ENCODE measurements around the gene ADCY5. TPM values are rescaled to one million over a fixed set of nuclear protein-coding genes. Genes with fewer than 3 reads are reported as not detected.

ADCY5 gene
- total RNA-seq, 1 experiment from 2014 or later = 1.4 TPM

DNA sequence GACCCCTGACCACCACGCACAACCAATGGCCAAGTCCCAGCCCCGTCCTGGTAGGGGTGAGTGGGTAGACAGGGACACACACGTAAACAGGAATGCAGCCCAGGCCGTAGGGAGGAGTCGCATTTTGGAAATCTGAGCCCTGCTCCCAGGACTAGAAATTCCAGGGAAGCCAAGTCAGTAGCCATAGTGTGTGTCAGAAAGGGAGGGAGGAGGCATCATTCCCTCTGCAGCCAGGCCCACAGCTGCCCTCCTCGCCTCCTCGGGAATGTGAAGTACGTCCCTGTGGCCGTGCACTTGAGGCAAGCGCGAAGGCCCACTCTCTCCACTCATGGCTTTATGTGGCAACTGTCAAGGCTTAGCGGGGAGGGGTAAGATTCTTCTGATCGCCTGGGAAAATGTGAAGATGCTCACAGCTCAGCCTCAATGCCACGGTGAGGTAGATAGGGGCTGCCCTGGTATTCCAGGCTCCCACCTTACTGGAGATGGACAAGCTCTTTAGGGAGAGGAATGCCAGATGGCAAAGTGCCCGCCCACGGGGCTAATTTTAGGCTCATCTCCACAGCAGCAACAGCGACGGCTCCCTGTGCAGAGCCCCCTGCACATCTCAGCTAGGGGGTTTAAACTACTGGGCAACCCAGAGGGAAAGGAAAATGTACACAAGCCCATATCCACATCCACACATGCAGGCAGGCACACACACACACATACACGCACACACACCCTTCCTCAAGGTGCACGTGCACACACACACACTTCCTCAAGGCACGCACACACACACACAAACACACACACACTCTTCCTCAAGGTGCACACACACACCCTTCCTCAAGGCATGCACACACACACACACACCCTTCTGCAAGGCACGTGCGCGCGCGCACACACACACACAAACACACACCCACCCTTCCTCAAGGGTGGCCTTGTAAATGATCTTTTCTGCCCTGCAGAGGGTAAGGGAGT, 65.5 kb downstream of the ADCY5 start:
- in situ Hi-C loops (cut with HindIII; ENCODE audit: low pct_unique_long_range_greater_than_20kb, low sequenced_read_pairs) (no loop called here), intact Hi-C loops (cut with micrococcal nuclease; ENCODE audit: unreplicated experiment) (no loop called here)
- no peaks in the 10 kb centered on the region; the same call in 1 of the 2 replicates for H3K27me3 ChIP-seq (ENCODE audit: control insufficient read depth, insufficient read depth, low read length)
- no TSS peak for BruUV-seq (replicated peaks)
- TF ChIP-seq, protein P1, sequence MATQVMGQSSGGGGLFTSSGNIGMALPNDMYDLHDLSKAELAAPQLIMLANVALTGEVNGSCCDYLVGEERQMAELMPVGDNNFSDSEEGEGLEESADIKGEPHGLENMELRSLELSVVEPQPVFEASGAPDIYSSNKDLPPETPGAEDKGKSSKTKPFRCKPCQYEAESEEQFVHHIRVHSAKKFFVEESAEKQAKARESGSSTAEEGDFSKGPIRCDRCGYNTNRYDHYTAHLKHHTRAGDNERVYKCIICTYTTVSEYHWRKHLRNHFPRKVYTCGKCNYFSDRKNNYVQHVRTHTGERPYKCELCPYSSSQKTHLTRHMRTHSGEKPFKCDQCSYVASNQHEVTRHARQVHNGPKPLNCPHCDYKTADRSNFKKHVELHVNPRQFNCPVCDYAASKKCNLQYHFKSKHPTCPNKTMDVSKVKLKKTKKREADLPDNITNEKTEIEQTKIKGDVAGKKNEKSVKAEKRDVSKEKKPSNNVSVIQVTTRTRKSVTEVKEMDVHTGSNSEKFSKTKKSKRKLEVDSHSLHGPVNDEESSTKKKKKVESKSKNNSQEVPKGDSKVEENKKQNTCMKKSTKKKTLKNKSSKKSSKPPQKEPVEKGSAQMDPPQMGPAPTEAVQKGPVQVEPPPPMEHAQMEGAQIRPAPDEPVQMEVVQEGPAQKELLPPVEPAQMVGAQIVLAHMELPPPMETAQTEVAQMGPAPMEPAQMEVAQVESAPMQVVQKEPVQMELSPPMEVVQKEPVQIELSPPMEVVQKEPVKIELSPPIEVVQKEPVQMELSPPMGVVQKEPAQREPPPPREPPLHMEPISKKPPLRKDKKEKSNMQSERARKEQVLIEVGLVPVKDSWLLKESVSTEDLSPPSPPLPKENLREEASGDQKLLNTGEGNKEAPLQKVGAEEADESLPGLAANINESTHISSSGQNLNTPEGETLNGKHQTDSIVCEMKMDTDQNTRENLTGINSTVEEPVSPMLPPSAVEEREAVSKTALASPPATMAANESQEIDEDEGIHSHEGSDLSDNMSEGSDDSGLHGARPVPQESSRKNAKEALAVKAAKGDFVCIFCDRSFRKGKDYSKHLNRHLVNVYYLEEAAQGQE (IDR thresholded peaks at IDR 0.05; ENCODE audit: insufficient read depth in 1 of 2, low read depth in 2 of 2, low read length in 1 of 2) = no peak
- no peak for TF ChIP-seq SIN3A (IDR thresholded peaks at IDR 0.05; ENCODE audit: borderline replicate concordance, insufficient read depth, low read depth, low read length)
- no peak for TF ChIP-seq POLR2AphosphoS5 (IDR thresholded peaks at IDR 0.05; ENCODE audit: low read depth, low read length)
- TF ChIP-seq TCF7L2 (IDR thresholded peaks at IDR 0.05; ENCODE audit: low read depth, low read length) = no peak
- TF ChIP-seq, protein P2, sequence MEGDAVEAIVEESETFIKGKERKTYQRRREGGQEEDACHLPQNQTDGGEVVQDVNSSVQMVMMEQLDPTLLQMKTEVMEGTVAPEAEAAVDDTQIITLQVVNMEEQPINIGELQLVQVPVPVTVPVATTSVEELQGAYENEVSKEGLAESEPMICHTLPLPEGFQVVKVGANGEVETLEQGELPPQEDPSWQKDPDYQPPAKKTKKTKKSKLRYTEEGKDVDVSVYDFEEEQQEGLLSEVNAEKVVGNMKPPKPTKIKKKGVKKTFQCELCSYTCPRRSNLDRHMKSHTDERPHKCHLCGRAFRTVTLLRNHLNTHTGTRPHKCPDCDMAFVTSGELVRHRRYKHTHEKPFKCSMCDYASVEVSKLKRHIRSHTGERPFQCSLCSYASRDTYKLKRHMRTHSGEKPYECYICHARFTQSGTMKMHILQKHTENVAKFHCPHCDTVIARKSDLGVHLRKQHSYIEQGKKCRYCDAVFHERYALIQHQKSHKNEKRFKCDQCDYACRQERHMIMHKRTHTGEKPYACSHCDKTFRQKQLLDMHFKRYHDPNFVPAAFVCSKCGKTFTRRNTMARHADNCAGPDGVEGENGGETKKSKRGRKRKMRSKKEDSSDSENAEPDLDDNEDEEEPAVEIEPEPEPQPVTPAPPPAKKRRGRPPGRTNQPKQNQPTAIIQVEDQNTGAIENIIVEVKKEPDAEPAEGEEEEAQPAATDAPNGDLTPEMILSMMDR (IDR thresholded peaks at IDR 0.05) = no peak
- H3K4me1 ChIP-seq (ENCODE audit: control insufficient read depth, insufficient read depth, low read length) = peaks cover 7% of the 10 kb centered on the region
- no peak overlapping the region for H3K4me3 ChIP-seq (ENCODE audit: low read depth in 2 of 2, low read length in 2 of 2)
- CTCF ChIA-PET = no interaction called here
- POLR2A ChIA-PET = no interaction called here
- H3K36me3 ChIP-seq (ENCODE audit: control insufficient read depth, insufficient read depth, low read length) = no peaks in the 10 kb centered on the region
- DNase-seq (ENCODE audit: low read depth, low spot score) (no peak), ATAC-seq (no peak)
- H3K9me3 ChIP-seq (ENCODE audit: control insufficient read depth, insufficient read depth, low read depth, low read length) = no peaks in the 10 kb centered on the region
- H3K27ac ChIP-seq (ENCODE audit: low read length) = no peak overlapping the region

DNA sequence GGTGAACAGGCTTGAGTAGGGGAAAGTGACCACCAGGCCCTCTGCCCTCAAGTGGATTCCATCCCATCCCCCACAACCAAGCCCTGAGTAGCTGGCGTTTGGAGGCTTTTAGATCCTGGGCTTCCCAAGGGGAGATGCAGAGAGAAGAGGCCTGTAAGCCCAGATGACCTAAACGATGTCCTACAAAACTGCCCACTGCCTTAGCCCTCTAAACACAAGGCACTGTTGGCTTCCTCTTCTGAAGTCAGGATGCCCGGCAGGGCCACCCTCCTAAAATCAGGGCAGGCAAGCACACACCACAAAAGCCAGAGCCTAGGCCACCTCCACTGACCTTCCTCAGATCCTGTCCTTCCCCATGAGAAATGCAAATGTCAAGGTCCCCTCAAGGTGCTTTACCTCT, 68.6 kb downstream of the ADCY5 start:
- Histone ChIP-seq H3K27ac (ENCODE audit: low read length) (no peak overlapping the region), H3K4me3 (ENCODE audit: low read depth in 2 of 2, low read length in 2 of 2) (no peak overlapping the region), H3K27me3 (ENCODE audit: control insufficient read depth, insufficient read depth, low read length) (no peaks in the 10 kb centered on the region; the same call in 1 of the 2 replicates), H3K9me3 (ENCODE audit: control insufficient read depth, insufficient read depth, low read depth, low read length) (no peaks in the 10 kb centered on the region), H3K4me1 (ENCODE audit: control insufficient read depth, insufficient read depth, low read length) (no peaks in the 10 kb centered on the region; the same call in 1 of the 2 replicates), H3K36me3 (ENCODE audit: control insufficient read depth, insufficient read depth, low read length) (no peaks in the 10 kb centered on the region)
- POLR2A ChIA-PET = no interaction called here
- ATAC-seq (no peak), DNase-seq (ENCODE audit: low read depth, low spot score) (no peak)
- in situ Hi-C loops (cut with HindIII; ENCODE audit: low pct_unique_long_range_greater_than_20kb, low sequenced_read_pairs) (no loop called here), intact Hi-C loops (cut with micrococcal nuclease; ENCODE audit: unreplicated experiment) (no loop called here)
- TF ChIP-seq POLR2AphosphoS5 (IDR thresholded peaks at IDR 0.05; ENCODE audit: low read depth, low read length) (no peak), SIN3A (IDR thresholded peaks at IDR 0.05; ENCODE audit: borderline replicate concordance, insufficient read depth, low read depth, low read length) (no peak), TCF7L2 (IDR thresholded peaks at IDR 0.05; ENCODE audit: low read depth, low read length) (no peak)
- TF ChIP-seq, protein P2 (IDR thresholded peaks at IDR 0.05) = no peak
- TF ChIP-seq, protein P1 (IDR thresholded peaks at IDR 0.05; ENCODE audit: insufficient read depth in 1 of 2, low read depth in 2 of 2, low read length in 1 of 2) = no peak
- no TSS peak for BruUV-seq (replicated peaks)
- CTCF ChIA-PET = no interaction called here

Data from Panc1 (cell line).